Right lobe of liver (tissue), 4 donors: Measurements from ENCODE around the gene ERV3-1.

Source experiments
- CTCF ChIP-seq, 4 donors: fragments of 200-600 bp in 3 of 4; fragments of 450-650 bp in 1 of 4; IDR thresholded peaks; one replicate each; pipeline versions ENCODE4 v1.5.1 to v1.8.0; 2016 to 2022; ENCODE audit warnings: antibody characterized with exemption in 4 of 4, mild to moderate bottlenecking in 2 of 4
- POLR2A ChIP-seq: fragments of 450-650 bp; IDR thresholded peaks from one replicate; pipeline ENCODE4 v1.6.1; 2017; ENCODE audit warnings: antibody characterized with exemption, mild to moderate bottlenecking
- donor health status: DM: no; HTN: no; CAD: no.
- donor health status: DM: no; HTN: no; CAD: no.
- donor health status: DM: no; HTN: yes; CAD: no.

- TF ChIP-seq CTCF (IDR thresholded peaks at IDR 0.05) (no peak), POLR2A (no peak)
These were observed 59.1 kb downstream of the ERV3-1 start for GRCh38 chr7:64947252-64948000.
